ENCODE measurements around the gene OMP.

- TF ChIP-seq POLR2A (IDR thresholded peaks at IDR 0.05; ENCODE audit: extremely low read depth, insufficient read length) (no peak), CTCF (IDR thresholded peaks at IDR 0.05; ENCODE audit: low read depth, low read length) (no peak), MAX (IDR thresholded peaks at IDR 0.05; ENCODE audit: low read depth, low read length) (no peak), MYC (IDR thresholded peaks at IDR 0.05; ENCODE audit: low read depth, low read length) (no peak)
Measured at GRCh38 chr11:77109236-77110019, 6.8 kb downstream of the OMP start.
